ENCODE results near the gene SEC24A. TPM values are rescaled to one million over a fixed set of nuclear protein-coding genes. Genes with fewer than 3 reads are reported as not detected.
A peak's percentile ranks its signal among the peaks of the same experiment; 100 is the strongest.
"Not testable (repeated sequence)": the region's sequence is repeated elsewhere in the genome, so short reads cannot be mapped to it uniquely, and the experiment has no call there.

The SEC24A gene
- polyA plus RNA-seq (ENCODE audit: insufficient read length): 17.0 TPM

DNA sequence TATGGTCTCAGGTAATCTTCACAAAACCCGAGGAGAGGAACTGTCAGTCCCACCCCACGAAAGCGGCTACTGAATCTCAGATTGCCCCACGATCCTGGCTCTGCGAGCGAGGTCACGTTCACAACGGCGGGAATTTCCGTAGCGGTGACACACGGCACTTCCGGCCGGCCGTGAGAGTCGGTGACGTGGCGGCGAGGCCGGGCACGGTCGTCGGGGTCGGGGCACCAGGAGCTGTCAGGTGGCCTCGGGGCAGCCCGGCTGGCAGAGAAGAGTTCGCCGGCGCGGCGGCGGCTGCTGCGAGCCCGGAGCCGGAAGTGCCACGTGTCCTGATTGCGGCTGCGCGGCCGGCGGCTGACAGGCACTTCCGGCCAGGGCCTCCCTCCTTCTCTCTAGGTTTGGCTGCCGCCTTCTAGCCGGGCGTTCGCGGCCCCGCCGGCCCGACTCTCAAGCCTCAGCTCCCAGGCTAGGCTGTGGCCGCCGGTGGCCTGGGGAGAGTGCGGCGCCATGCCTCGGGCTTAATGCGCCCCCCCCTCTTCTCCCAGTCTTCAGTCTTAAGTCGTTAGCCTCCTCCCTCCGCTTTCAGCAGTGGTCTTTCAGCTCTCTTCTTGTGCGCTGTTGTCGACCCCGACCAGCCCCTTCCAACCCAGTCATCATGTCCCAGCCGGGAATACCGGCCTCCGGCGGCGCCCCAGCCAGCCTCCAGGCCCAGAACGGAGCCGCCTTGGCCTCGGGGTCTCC lies at the start of gene SEC24A:
SEC24A (plus strand) TSS at position 361 of the 738 bp plus-strand sequence; CDS start at position 653, 292 bp downstream.
- peak; percentile 62 for DNase-seq (ENCODE audit: low read depth)

DNA sequence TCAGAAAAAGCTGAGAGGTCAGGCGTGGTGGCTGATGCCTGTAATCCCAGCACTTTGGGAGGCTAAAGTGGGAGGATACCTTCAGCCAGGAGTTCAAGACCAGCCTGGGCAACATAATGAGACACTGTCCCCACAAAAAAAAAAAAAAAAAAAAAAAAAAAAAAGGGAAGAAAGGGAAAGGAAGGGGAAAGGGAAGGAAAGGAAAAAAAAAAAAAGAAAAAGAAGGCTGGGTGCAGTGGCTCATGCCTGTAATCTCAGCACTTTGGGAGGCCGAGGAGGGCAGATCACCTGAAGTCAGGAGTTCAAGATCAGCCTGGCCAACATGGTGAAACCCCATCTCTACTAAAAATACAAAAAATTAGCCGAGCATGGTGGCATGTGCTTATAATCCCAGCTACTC lies 48.8 kb upstream of the SEC24A start:
- DNase-seq (ENCODE audit: low read depth): not testable (repeated sequence)

DNA sequence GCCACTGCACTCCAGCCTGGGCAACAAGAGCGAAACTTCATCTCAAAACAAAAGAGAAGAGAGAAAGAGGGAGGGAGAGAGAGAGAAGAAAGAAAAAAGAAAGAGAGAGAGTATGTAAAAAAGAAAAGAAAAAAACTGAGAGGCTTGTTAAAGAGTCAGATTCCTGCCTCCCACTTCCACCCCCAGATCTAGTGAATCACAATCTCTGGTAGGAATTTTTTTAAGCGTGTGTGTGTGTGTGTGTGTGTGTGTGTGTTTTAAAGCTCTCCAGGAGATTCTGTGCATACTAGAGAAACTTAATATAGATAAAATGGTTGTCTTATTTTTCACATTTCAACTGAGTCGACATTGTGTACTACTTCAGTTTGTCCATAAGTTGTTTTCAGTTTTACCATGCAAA lies 48.0 kb upstream of the SEC24A start:
- no peak for DNase-seq (ENCODE audit: low read depth)

DNA sequence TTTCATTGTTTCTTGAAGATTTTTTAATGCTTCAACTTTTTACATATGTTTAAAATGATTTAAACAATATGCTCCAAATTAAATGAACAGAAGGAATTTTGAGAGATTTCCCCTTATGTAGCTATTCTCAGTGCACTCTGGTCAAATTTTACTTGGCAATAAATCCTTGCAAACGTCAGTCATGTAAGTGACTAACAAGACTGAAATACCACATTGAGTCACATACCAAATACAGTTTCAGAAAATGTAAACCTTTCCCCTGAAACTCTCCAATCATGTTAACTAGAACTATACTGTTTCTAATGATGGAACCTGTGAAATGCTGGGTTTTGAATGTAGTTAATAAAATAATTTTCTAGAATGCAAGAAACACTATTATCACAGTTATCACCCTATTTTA lies 45.5 kb upstream of the SEC24A start:
- DNase-seq (ENCODE audit: low read depth): no peak

DNA sequence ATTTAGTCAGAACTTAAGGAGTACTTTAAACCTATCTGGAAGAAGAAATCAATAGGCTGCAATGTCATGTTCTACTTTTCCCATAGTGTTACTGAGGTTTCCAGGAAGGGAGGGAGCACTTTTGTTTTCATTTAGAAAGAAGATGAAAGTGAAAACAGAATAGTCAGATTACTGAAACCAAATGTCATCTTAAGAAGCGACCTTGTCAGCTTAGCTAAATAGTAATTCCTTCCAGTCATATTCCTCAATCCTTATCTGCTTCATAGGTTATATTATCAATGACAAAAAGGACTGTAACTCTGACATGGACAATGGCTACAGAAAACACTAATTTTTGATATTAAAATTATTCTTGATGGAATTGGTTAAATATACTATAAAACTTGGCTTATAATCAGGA lies 43.7 kb upstream of the SEC24A start:
- DNase-seq (ENCODE audit: low read depth): no peak

DNA sequence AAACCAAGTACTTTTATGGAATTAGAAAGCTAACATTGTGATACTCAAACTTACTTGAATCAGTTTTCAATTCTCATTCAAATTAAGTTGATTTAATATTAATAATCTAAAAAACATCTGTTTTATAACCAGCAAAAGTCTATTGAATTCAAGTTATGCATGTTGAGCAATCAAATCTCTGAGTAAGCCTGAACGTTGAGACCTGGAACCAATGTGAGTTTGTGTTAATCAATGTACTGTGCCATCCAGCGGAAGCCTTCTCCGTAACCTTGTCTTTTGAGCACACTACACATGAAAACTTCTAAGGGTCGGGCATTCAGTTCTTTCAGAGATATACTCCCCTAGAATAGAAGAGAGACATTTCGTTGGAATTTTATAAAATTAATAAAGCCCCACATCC lies 41.9 kb upstream of the SEC24A start:
- no peak for DNase-seq (ENCODE audit: low read depth)

DNA sequence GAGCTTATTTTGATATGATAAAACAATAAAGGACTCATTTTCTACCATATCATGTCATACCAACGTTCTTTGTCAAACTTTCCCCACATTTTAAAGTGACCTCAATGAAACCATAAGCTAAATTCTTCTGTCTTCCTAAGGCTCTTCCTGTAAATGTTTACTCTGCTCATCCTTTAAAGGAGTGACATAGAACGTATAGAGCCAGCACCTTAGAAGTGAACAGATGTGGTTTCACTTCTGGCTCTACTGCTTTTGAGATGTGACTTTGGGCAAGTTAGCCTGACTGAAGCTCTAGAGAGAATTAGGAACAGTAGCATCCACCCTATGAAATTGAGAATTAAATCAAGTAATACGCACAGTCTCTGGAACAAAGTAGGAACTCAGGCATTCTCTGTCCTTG lies 40.0 kb upstream of the SEC24A start:
- no peak for DNase-seq (ENCODE audit: low read depth)

DNA sequence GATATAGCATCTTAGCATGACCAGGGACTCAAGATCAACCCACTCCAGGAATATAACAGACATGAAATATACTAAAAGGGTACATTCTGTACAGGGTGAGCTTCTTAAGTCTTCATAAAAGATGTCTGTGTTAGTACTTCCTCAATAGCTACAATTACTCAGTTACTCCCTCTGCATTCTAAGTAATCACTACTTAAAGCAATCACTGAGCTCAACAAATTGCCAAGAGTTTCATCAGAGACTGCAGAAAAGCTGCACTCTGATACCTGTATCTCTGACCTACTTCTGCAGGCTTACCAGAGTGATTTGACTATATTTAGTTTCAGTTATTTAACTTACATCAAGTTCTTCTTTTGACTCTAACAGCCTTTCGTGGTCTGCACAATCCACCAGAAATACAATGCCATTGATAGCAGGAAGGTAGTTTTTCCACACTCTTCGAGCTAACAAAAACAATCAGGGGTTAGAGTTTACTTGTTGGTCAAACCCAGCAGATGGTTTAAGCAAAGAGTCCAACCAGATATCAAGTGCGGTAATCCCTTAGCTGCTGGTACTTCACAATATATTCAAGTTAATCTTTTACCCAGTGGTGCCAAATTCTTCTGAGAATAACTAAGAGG lies 39.2 kb upstream of the SEC24A start:
- no peak for DNase-seq (ENCODE audit: low read depth)

DNA sequence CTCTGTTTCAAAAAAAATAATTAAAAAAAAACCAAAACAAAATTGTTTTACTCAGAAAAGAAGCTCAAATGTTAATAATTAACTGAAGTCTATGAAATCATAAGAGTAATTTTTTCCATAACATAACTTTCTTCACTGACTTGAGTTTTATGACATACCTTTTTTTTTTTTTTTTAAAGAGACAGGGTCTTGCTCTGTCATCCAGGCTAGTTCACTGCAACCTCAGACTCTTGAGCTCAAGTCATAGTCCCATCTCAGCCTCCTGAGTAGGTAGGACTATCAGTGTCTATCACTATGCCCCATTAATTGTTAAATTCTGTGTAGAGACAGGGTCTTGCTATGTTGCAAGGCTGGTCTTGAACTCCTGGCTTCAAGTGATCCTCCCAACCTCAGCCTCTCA lies 37.9 kb upstream of the SEC24A start:
- no peak for DNase-seq (ENCODE audit: low read depth)

DNA sequence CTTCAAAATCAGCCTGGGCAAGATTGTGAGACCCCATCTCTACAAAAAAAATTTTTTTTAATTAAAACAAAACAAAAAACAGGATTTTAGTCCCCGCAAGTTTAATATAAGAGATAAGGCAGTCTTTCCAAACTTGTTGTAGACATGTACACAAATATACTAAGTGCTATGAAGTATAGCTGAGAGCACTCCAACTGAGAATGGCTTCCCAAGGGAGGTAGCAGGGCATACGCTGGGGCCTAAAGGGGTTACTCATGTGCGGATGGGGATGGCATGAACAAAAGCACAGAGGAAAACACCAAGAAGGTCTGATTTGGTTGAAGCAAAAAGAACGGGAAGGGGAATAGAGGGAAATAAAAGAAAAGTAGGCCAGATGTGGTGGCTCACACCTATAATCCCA lies 37.1 kb upstream of the SEC24A start:
- DNase-seq (ENCODE audit: low read depth): no peak

DNA sequence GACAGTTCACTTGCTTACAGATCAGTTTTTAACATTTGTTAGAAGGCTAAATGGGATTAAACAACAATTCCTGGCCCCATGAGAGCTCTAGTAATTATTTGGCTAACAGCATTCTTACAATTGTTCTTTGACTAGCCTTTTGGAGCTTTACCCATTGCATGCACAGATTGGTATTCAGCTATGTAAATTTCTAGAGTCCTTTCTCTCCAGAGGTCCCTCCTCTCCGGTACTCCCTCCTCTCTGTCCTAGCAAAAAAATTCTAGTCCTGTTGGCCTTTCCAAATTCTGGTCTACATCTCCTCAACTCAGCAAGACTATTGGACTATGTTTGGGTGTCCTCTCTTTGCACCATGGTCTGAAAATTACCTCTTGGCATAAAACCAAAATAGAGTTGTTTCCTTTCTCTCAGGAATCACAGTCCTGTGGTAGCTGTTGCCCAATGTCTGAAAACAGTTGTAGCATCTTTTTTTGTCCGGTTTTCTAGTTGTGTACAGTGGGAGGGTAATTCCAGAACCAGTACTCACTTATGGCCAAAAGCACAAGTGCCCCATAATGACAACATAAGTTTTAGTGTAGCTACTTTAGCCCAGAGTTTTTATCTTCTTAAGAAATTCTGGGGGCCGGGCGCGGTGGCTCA lies 34.0 kb upstream of the SEC24A start:
- no peak for DNase-seq (ENCODE audit: low read depth)

DNA sequence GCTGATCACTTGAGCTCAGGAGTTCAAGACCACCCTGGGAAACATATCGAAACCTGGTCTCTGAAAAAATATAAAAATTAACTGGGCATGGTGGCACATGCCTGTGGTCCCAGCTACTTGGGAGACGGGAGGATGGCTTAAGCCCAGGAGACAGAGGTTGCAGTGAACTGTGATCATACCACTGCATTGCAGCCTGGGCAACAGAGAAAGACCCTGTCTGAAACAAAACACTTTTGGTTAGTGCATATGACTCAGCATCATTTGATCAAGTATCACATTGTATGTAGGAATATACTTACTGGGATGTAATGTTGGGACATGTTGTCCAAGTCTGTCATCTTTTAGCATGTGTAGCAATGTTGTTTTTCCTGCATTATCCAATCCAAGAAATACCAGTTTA lies 28.0 kb upstream of the SEC24A start:
- DNase-seq (ENCODE audit: low read depth): no peak

DNA sequence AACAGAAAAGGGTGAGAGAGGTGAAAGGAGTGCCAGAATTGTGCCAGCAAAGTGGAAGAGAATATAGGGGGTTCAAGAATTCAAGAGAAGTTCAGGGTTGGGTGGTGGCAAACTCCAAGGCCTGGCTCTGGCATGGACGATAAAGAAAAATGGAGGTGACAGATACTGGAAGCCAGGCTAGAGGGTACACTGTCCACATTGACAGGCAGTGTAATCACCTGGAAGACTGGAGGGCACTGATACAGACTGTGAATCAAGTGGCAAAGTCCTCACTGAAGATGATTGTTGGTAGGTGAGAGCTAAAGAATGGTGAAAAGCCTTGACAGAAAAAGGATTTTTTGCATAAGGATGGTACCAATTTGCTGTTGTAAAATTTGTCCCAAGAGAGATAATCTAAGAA lies 23.0 kb upstream of the SEC24A start:
- DNase-seq (ENCODE audit: low read depth): no peak

DNA sequence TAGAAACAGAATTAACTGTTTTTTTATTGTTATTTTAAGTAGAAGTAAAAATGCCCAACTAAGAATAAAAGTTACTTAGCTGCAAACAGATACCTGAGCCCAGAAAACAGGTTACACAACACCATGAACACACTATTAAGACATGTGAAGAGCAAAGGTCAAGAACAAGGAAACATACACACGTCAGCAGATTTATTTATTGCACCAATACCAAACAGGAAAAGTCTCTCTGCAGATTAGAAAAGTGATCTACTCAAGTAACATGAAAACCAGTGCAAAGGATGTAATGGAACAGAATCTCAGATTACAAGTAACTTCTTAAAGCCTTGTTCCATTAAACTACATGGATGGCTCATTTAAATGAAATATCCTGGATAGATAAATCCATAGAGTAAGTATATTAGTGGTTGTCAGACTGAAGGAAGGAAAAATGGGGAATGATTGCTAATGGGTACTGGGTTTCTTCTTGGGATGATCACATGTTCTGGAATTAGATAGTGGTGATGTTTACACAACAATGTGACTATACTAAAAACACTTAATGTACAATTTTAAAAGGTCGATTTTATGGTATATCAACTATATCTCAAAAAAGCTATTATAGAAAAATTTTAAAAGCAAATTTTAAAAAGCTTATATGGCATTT lies 22.1 kb upstream of the SEC24A start:
- DNase-seq (ENCODE audit: low read depth): no peak

DNA sequence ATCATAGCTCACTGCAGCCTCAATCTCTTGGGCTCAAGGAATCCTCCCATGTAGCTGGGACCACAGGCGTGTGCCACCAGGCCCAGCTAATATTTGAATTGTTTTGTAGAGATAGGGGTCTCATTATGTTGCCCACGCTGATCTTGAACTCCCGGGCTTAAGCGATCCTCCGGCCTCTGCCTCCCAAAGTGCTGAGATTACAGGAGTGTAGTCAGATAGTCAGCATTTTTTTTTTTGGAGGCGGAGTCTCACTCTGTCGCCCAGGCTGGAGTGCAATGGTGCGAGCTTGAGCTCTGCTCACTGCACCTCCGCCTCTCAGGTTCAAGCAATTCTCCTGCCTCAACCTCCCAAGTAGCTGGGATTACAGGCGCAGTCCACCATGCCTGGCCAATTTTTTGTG lies 14.4 kb upstream of the SEC24A start:
- no peak for DNase-seq (ENCODE audit: low read depth)

DNA sequence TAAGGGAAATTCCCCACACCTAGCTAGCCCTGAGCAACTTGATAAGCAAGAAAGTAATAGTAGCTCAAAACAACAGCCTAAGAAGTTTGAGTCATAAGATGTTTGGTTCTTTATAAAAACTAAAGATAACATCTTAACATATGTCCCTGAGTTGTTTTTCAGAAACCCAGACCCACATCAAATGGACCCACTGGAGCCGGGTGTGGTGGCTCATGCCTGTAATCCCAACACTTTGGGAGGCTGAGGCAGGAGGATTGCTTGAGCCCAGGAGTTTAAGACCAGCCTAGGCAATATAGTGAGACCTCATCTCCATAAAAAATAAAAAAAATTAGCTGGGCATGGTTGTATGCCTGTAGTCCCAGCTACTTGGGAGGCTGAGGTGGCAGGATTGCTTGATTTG lies 13.2 kb upstream of the SEC24A start:
- DNase-seq (ENCODE audit: low read depth): not testable (repeated sequence)

DNA sequence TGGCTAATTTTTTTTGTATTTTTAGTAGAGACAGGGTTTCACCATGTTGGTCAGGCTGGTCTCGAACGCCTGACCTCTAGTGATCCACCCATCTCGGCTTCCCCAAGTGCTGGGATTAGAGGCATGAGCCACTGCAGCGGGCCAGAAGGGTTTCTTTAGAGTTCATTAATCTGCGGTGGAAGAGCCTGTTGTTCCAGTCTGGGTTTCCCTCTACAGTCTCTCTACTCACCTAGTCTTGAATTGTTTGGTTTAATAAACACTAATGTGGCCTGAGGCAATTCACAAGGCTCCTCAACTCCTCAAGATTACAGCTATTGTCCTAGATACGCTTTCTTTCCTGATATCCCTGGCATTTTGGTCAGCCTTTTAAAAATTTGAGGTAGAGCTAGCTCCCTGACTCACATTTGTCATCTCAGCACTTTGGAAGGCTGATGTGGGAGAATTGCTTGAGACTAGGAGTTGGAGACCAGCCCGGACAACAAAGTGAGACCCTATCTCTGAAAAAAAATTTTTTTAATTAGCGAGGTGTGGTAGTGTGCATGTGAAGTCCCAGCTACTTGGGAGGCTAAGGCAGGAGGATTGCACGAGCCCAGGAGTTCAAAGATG lies 11.4 kb upstream of the SEC24A start:
- no peak for DNase-seq (ENCODE audit: low read depth)

DNA sequence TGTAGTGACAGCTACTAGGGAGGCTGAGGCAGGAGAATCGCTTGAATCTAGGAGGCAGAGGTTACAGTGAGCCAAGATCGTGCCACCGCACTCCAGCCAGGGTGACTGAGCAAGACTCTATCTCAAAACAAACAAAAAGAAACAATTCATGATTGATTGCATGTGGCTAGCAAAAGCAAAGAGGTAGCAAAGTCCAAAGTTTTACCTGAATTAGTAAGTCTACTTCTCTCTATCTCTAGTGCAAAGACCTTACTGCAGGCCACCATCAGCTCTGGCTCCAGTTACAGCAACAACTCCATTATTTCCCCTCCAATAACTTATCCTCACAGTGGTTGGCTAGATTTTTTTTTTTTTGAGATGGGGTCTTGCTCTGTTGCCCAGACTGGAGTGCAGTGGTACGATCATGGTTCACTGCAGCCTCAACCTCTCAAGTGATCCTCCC lies 9.8 kb upstream of the SEC24A start:
- DNase-seq (ENCODE audit: low read depth): no peak

DNA sequence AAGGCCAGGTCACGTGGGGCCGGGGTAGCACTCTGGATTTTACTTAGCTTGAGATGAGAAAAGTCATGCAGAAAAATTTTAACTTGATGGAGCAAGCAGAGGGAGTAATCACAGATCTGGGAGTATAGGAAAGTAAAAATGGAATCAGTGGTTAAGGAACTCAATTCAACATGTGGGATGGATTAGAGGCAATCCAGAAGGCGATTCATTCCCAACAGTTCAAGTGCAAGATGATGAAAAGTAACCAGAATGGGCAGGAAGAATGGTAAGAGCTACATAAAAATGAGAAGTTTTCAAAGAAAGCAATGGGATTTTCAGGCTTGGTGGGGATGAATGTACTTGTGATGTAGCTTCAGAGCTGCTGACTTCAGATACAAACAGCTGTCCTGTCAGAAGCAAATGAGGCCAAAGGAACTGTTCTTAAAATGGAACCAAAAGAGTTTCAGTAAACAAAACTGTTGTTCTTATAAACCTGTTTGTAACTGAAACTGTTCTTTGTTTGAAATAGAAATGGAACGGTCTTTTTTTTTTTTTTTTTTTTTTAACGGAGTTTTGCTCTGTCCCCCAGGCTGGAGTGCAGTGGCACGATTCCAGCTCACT lies 5.6 kb upstream of the SEC24A start:
- no peak for DNase-seq (ENCODE audit: low read depth)

DNA sequence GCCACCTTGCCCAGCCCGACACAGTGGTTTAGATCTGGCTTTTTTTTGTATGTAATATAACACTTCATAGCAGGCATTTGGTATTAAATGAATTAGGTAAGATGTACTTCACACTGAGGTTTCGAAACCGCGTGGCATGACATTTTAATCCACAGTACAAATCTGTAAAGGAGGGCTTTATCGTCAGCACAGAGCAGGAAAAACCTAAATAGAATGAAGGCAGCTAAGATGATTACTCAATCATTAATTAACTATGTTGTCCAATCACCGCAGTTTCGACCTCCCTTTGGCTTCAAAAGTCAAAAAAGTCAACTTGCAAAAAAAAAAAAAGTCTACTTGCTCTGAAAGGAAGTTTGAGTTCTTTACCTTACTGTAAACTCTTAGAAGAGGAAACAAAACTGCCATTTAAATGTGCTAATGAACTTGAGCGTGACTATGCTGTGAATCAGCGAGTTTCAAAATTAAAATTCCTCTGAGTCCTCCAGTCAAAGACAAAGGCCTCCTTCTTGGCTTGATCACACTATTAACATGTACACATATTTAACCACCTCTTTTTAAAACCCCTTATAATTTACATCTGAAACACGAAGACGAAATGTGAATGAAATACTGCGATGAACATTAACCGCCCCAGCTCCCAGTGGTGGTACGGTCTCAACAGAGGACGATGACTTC lies 698 bp upstream of the SEC24A start:
- DNase-seq (ENCODE audit: low read depth): no peak

DNA sequence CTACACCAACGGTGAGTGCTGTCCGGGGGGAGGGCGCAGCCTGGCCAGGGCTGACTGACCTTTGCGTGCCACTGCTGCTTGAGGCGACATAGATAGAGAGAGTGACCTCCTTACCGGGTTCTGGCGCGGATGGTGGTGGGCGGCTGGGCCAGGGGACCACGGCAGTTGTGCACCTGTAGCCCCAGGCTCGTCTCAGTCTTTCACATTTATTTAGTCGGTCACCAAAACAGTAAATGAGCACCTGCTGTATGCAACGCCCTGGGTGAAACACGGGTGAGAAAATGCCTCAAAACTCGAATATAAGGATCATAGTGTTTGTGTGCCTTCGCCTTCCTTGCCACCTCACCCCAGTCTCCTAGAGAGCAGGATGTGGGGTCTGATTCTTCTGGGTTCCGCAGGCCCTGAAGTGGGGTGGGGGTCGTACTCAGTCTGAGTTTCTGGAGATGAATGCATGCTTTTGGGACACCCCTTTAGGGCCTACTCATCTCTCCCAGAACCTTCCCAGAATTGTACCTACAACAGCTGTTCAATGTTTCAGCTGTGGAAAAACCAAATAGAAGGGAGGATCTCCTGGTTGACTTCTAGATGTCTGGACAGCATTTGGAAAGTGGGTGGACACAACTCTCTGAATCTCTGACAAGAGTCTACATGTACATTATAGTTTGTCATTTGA lies 714 bp downstream of the SEC24A start:
- DNase-seq (ENCODE audit: low read depth): no peak
